Activated CD4-positive, alpha-beta T cell treated with anti-CD3 and anti-CD28 coated beads, Interleukin-2, amount 50 U/mL, for 48 hours (primary cell): ENCODE data around the gene TYK2.

Source experiments
- DNase-seq, 2 experiments: peaks; one replicate each; pipeline ENCODE4 v3.0.0-alpha.2; 2020

TYK2 gene

DNA sequence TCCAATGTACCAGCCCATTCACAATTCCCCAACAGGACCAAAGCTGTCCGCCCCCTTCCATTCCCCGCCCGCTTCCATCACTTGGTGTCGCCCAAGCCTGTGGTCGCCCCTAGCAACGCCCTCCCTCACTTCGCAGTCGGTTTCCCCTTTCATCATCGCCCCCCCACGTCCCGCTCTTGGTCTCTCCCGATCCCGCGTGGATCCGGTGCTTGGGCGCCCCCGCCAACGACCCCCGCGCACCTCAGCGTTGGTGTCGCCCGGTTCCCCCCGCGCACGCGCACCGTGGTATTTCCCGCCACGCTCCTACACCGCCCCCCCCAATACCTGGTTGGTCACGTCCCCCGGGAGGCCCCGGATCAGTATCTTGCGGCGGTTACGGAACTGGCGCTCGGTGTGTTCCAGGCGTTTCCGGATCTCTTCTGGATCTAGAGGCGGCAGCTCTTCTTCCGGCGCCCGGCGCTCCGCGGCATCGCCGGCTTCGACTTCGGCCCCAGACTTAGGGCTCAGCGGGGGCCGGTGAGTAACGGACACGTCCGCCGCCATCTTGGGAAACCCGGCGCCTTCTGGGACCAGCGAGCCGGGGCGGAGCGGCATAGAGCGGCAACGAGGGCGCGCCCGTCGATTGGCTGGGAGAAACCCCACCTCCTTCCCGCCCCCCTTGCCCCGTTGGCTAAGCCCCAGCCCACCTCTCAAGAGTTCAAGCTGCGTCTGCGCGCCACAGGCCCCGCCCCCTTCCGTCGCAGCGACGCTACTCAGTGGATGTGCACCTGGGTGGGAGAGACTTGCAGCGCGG, 47.2 kb downstream of the TYK2 start, which contains the start of gene RAVER1:
RAVER1 (minus strand) TSS at position 565 of the 793 bp plus-strand sequence; CDS start at position 543, 22 bp downstream.
- peak; percentile 99 for DNase-seq

DNA sequence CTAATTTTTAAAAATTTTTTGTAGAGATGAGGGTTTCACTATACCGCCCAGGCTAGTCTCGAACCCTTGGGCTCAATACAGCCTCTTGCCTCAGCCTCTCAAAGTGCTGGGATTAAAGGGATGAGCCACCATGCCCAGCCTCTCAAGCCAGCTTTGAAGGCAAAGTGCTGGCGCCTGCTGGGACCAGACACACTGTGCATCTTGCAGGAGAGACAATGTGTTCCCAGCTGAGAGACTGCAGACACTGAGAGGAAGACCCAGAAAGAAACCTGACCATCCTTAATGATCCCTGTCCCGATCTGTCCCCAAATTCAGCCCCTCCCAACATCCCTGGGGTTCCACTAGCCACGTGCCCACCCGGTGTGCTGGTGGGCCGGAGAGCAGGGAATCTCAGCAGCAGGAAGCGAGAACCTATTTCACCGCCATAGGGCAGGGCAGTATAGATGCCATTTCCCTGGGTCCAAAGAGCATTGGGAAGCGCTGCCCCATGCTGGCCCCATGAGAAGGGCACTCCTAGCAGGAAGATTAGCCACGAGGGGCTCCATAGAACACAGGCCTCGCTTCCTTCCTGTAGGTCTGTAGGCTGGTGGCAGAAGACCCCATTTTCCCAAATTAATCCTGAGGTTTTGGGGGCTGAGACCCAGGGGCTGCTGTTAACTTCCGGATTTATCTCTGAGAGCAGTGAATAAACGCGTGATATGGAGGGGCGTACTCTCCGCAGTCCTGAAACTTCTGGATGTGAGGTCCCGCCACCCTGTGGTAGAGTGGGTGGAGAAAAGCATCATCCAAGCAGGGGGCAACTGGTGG, 48.0 kb downstream of the TYK2 start:
- DNase-seq: no peak

GRCh38 chr19:10329555-10329954, 50.8 kb downstream of the TYK2 start:
- no peak for DNase-seq

- no peak for DNase-seq
Observed at GRCh38 chr19:10328558-10329429, 51.6 kb downstream of the TYK2 start.

DNA sequence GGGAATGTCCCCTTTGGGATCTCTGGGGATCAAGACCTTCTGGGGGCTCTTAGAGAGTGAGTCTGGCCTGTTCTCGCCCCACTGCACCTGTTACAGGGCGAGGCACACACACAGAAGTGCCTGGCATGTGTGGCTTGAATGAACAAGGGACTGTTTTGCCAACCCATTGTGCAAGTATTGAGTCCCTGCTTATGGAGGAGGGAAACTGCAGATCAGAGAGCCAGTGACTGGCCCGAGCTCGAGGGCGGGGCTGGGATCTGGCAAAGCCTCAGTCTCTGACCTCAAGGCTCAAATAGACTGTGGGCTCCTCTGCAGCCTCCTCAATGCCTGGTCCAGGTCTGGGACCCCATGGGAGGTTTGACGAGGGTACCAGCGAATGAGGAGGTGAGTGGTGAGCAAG, 52.6 kb downstream of the TYK2 start:
- no peak for DNase-seq

DNA sequence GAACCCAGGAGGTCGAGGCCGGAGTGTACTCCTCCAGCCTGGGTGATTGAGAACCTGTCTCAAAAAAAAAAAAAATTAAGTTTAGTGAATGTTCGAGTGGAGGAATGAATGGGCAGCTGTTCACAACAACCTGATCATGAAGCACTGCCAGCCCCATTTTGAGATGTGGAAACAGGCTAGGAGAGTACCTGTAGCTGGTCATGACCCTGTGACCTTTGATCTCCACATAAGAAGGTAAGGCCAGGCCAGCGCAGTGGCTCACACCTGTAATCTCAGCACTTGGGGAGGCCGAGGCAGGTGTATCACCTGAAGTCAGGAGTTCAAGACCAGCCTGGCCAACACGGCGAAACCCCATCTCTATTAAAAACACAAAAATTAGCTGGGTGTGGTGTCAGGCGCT, 54.6 kb downstream of the TYK2 start:
- no peak for DNase-seq

DNA sequence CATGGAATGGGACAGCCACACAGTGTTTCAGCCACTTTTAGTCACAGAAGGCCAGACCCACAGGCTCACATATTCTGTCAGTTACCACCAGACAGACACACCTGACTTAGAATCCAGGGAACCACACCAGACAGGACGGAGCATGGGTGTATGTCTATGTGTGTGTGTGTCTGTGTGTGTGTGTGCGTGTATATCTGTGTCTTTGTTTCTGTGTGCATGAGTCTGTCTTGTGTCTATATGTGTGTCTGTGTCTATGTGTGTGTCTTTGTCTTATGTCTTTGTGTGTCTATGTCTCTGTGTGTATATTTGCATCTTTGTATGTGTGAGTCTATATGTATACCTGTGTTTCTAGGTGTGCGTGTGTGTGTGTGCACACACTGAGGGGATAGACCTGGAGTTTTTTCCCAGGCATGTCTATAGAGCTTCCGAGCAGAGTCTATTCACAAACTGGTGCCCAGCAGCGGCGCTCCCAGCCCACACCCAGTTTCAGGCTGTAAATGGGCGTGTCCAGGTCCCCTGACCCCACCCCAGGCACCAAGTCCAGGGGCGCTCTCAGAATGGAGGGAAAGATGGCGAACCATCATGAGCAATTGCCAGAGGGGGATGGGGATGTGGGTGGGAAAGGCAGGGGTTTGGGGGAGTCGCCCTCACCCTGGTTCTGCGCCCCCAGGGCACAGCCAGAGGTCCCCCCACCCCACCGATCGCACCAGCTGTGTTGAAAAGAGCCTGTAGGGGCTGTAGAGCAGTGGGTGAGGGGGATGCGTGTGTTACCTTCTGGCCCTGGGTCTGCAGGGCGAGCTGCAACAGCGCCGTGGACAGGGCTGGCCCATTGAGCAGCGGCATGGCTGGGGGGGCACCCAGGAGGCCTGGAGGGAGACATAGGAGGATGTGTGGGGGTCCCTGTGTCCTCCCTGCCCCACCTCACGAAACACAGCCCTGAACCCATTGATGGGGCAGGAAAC, 58.2 kb downstream of the TYK2 start:
- no peak for DNase-seq

- DNase-seq: no peak
Observed at GRCh38 chr19:10321417-10321797, 59.0 kb downstream of the TYK2 start.

GRCh38 chr19:10320602-10321416, 59.6 kb downstream of the TYK2 start:
- no peak for DNase-seq

GRCh38 chr19:10318807-10319682, 61.3 kb downstream of the TYK2 start:
- DNase-seq: no peak

DNA sequence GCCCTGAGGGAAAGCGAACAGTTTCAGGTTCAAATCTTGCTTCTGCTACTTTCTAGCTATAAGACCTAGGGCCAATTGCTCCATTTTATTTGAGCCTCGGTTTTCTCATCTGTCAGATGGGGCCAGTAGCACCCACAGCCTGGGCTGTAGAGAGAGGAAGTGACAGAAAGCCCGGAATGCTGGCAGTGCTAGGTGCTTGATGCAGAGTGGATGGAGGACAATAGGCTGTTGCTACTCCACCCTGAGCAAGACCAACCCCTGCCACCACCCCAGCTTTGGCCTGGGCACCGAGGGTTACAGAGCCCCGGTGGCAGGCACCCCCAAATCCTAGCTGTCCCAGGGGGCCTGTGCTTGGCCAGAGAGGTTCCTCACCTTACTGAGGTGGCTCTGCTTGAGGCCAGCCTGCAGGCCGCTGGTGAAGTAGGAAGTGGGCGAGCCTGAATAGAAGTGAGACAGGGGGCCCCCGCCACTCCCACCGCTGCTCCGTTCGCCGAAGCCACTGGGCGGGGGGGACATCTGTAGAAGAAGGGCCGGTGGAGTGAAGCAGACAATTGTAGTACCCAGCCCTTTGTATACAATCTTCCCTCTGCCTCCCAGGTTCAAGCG, 62.4 kb downstream of the TYK2 start:
- DNase-seq: no peak

- DNase-seq: no peak
Observed at GRCh38 chr19:10317045-10317856, 63.1 kb downstream of the TYK2 start.

DNA sequence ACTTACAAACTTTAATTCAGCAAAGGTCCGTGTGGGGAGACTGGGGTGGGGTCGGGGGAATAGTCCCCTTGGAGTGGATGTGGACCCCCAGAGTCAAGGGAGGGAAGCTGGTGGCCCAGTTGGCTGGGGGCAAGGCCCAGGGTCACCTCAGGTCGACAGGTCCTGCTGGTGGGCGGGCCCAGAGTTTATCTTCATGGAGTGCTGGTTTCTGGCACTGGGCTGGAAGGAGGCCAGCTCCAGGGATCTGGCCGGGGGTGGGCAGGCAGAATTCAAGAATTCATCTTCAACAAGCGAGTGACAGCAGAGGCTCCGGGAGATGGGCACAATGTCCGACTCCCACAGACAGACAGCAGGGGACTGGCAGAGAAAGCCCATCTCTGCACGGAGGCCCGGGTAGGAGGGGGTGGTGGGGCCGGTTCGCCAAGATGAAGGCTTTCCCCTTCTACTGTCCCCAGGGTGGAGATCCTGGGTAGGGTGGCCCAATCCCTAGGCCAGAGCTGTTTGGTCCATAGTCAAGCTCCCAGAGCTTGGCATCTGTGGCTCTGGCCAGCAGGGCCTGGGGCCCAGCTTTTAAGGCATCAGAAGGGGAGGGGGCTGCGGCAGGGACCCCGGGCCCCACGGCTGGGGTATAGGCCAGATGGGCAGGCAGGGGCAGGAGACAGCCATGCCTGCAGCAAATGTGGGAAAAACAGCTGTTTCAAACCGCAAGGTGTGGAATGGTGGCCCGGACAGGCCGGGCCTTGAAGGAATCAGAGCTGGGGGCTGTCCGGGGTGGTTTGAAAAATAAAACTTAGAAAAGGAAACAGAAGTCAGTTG, 63.9 kb downstream of the TYK2 start:
- no peak for DNase-seq

GRCh38 chr19:10315335-10316214, 64.8 kb downstream of the TYK2 start, which contains the start of gene FDX2:
TSS of gene FDX2 (minus strand) at chr19:10316015. CDS start at chr19:10315996, 19 bp downstream.
- peak; percentile 95 for DNase-seq

- DNase-seq: no peak
Observed at GRCh38 chr19:10309423-10309822, 70.9 kb downstream of the TYK2 start, which contains the start of gene ZGLP1. TSS of gene ZGLP1 (minus strand) at chr19:10309815.

- no peak for DNase-seq
Observed at GRCh38 chr19:10306327-10306726, 74.0 kb downstream of the TYK2 start.
